Gastroesophageal sphincter (tissue), 4 donors: ENCODE results near the gene GNAI3. TPM values are rescaled to one million over a fixed set of nuclear protein-coding genes. Genes with fewer than 3 reads are reported as not detected.

Experiments
- ATAC-seq: fragments of 150-250 bp; one replicate; pipeline ENCODE4 v1.9.1; 2016; ENCODE audit warnings: mild to moderate bottlenecking, moderate library complexity
- H3K27ac ChIP-seq, 4 donors: fragments of 200-600 bp; sonication (generic) in 3 of 4; 1 replicate in 3 of 4; 2 replicates in 1 of 4; pipeline ENCODE4 v1.5.1; 2016 to 2019
- H3K27me3 ChIP-seq: fragments of 200-600 bp; sonication (generic); one replicate; pipeline ENCODE4 v1.5.1; 2019
- H3K36me3 ChIP-seq, 2 donors: fragments of 200-600 bp; sonication (generic); one replicate each; pipeline ENCODE4 v1.5.1; 2019; ENCODE audit warnings: control low read depth in 1 of 2
- H3K4me1 ChIP-seq, 3 donors: fragments of 200-600 bp; sonication (generic); 1 replicate in 2 of 3; 2 replicates in 1 of 3; pipeline ENCODE4 v1.5.1; 2016 to 2019; ENCODE audit warnings: control low read depth in 2 of 3
- H3K4me3 ChIP-seq, 2 donors: fragments of 200-600 bp; sonication (generic); one replicate each; pipeline ENCODE4 v1.5.1; 2019; ENCODE audit warnings: mild to moderate bottlenecking in 1 of 2, moderate library complexity in 1 of 2
- H3K9me3 ChIP-seq, 3 donors: fragments of 200-600 bp; sonication (generic); one replicate each; pipeline ENCODE4 v1.5.1; 2017 to 2019; ENCODE audit warnings: control low read depth in 2 of 3
- EP300 ChIP-seq: sonication (generic); formaldehyde crosslinking; IDR thresholded peaks from one replicate; pipeline ENCODE4 v1.6.1; 2017; ENCODE audit warnings: antibody characterized with exemption, mild to moderate bottlenecking
- POLR2A ChIP-seq, 2 donors: fragments of 450-650 bp; IDR thresholded peaks; one replicate each; pipeline ENCODE4 v1.6.1; 2017; ENCODE audit warnings: antibody characterized with exemption in 2 of 2, mild to moderate bottlenecking in 2 of 2, moderate library complexity in 1 of 2
- POLR2AphosphoS5 ChIP-seq: sonication (generic); formaldehyde crosslinking; IDR thresholded peaks from one replicate; pipeline ENCODE4 v1.6.1; 2017; ENCODE audit warnings: antibody characterized with exemption
- WGBS, 2 donors: methylation state at CpG; one replicate each; pipeline ENCODE4 v1.1.5; 2018; ENCODE audit warnings: low coverage in 1 of 2; 5-methylcytosine and 5-hydroxymethylcytosine counted together
- small RNA-seq, 4 donors: library from RNA; depleted of rRNA; stranded (forward); fragments of <200 nt; gene quantifications; one replicate each; pipeline ENCODE3, GENCODE V24; 2016
- total RNA-seq, 4 donors: library from RNA; depleted of rRNA; stranded (reverse); fragments of >200 nt; gene quantifications; one replicate each; pipeline ENCODE4 v1.1.0, GENCODE V29; 2016
- TF ChIP-seq, protein P1 (sequence below), 4 experiments: fragments of 200-600 bp in 2 of 4; fragments of 450-650 bp in 2 of 4; sonication (generic) in 1 of 4; IDR thresholded peaks; one replicate each; pipeline ENCODE4 v1.5.1; 2017 to 2019; ENCODE audit warnings: antibody characterized with exemption in 4 of 4, mild to moderate bottlenecking in 2 of 4, moderate library complexity in 2 of 4

Gene GNAI3
- total RNA-seq, 4 donors from 2014 or later: 6.6 to 9.4 (median 8.0) TPM

DNA sequence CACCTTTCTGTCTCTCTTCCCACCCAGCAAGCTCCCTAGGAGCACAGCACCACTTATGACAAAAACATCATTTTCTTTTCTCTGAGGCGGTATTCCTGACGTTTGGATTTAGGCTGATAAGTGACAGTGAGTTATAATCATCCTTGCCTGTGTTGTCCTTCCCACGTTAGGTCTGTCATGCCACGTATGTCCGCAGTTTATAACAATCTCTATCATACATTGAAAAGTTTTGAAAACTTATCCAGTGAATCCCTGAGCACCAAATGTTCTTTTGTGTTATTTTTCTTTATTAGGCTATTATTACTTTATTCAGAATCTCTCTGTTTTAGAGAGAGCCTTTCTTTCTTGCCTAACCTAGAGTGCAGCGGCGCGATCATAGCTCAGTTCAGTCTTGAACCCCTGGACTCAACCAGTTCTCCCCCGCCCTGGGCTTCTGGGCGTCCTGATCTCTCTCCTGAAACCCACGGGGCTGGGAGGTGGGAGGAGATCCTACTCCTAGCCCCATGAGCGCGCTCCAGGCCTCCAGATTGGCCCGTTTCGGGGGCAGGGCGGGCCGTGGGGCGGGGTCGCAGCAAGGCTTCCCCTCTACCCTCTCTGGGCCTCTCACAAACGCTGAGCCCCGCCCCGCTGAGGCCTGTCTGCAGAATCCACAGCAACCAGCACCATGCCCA is 119.2 kb downstream of the GNAI3 start, which contains the start of gene GSTM2:
GSTM2 (plus strand) TSS at position 606 of the 671 bp plus-strand sequence; CDS start at position 665, 59 bp downstream.
- Histone ChIP-seq H3K4me1 (peaks cover 0 to 18% (median 3%) of the 10 kb centered on the region in 3 donors), H3K9me3 (no peaks in the 10 kb centered on the region), H3K27ac (peak within 1 kb of the TSS; percentile 47 to 74 (median 64)), H3K27me3 (no peaks in the 10 kb centered on the region), H3K4me3 (peak within 1 kb of the TSS; percentile 62 to 72), H3K36me3 (peaks cover 0 to 29% of the 10 kb centered on the region in 2 donors)
- ATAC-seq: peak; percentile 99
- peak in 1 of 2 donors; percentile 15 for TF ChIP-seq POLR2A (IDR thresholded peaks at IDR 0.05)
- no peak for TF ChIP-seq EP300
- TF ChIP-seq, protein P1, sequence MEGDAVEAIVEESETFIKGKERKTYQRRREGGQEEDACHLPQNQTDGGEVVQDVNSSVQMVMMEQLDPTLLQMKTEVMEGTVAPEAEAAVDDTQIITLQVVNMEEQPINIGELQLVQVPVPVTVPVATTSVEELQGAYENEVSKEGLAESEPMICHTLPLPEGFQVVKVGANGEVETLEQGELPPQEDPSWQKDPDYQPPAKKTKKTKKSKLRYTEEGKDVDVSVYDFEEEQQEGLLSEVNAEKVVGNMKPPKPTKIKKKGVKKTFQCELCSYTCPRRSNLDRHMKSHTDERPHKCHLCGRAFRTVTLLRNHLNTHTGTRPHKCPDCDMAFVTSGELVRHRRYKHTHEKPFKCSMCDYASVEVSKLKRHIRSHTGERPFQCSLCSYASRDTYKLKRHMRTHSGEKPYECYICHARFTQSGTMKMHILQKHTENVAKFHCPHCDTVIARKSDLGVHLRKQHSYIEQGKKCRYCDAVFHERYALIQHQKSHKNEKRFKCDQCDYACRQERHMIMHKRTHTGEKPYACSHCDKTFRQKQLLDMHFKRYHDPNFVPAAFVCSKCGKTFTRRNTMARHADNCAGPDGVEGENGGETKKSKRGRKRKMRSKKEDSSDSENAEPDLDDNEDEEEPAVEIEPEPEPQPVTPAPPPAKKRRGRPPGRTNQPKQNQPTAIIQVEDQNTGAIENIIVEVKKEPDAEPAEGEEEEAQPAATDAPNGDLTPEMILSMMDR (IDR thresholded peaks at IDR 0.05): no peak
- TF ChIP-seq POLR2AphosphoS5: no peak
- 5 to 7% methylated on average over 7 to 12 of the region's 22 CpGs for WGBS, 2 donors

Small RNAs within 50 kb of the gene (small RNA-seq; reads per million reads assigned to genes)
- gene RNU6V: 0 reads per million in 4 donors

Other genes with a start within 250 kb of the GNAI3 start
- gene MYBPHL, start 241.6 kb upstream of the GNAI3 start, total RNA-seq: under 1 TPM in 1 of 4 donors, not detected in 3; 0.46 TPM
- 100 to 1,000 TPM in 2 of 4 donors, 10 to 100 TPM in 2; 66.6 to 142 (median 105) TPM for gene SORT1, start 150.7 kb upstream of the GNAI3 start, total RNA-seq
- gene PSMA5, start 122.2 kb upstream of the GNAI3 start, total RNA-seq: 10 to 100 TPM; 28.2 to 61.5 (median 30.4) TPM
- gene SYPL2, start 82.1 kb upstream of the GNAI3 start, total RNA-seq: 1 to 10 TPM; 2.0 to 8.4 (median 4.2) TPM
- 1 to 10 TPM; 1.6 to 2.7 (median 2.5) TPM for gene ATXN7L2, start 64.7 kb upstream of the GNAI3 start, total RNA-seq
- gene CYB561D1, start 54.5 kb upstream of the GNAI3 start, total RNA-seq: 10 to 100 TPM in 3 of 4 donors, 1 to 10 TPM in 1; 8.3 to 15.9 (median 10.7) TPM
- 10 to 100 TPM in 3 of 4 donors, 1 to 10 TPM in 1; 7.7 to 19.3 (median 14.7) TPM for gene AMIGO1, start 38.9 kb upstream of the GNAI3 start, total RNA-seq
- gene GPR61, start 8.7 kb upstream of the GNAI3 start, total RNA-seq: not detected
- gene GNAT2, start 71.0 kb downstream of the GNAI3 start, total RNA-seq: not detected
- gene AMPD2, start 71.2 kb downstream of the GNAI3 start, total RNA-seq: 10 to 100 TPM; 28.9 to 38.0 (median 35.6) TPM
- 10 to 100 TPM; 21.4 to 71.0 (median 42.4) TPM for gene GSTM4, start 107.5 kb downstream of the GNAI3 start, total RNA-seq
- gene GSTM2, start 119.4 kb downstream of the GNAI3 start, total RNA-seq: 10 to 100 TPM; 10.4 to 93.7 (median 42.2) TPM
- gene GSTM1, start 139.2 kb downstream of the GNAI3 start, total RNA-seq: 10 to 100 TPM in 1 of 4 donors, not detected in 3; 33.1 TPM
- gene GSTM5, start 163.6 kb downstream of the GNAI3 start, total RNA-seq: 1 to 10 TPM; 2.7 to 9.2 (median 6.3) TPM
- 10 to 100 TPM; 70.1 to 90.9 (median 80.1) TPM for gene GSTM3, start 192.4 kb downstream of the GNAI3 start, total RNA-seq
- gene EPS8L3, start 215.3 kb downstream of the GNAI3 start, total RNA-seq: under 1 TPM in 1 of 4 donors, not detected in 3; 0.12 TPM